GM23338 (cell line): Measurements from ENCODE around the gene UMOD. TPM values are rescaled to one million over a fixed set of nuclear protein-coding genes. Genes with fewer than 3 reads are reported as not detected.

Source experiments
- ATAC-seq: fragments of 200-7000 bp; cut with Tn5 transposase; 3 replicates; pipeline ENCODE4 v1.9.1; 2020
- DNase-seq: peaks from one replicate; pipeline ENCODE4 v3.0.0-alpha.2; 2015; ENCODE audit warnings: low spot score
- H2AFZ ChIP-seq: fragments of 200-600 bp; sonication (generic); 2 replicates; pipeline ENCODE4 v1.8.0; 2016; ENCODE audit warnings: antibody characterized with exemption, mild to moderate bottlenecking, moderate library complexity
- H3F3A ChIP-seq: fragments of 200-600 bp; sonication (generic); replicated peaks from 2 replicates; pipeline ENCODE4 v1.8.0; 2017; ENCODE audit warnings: antibody characterized with exemption, mixed run types, low read depth
- H3K27ac ChIP-seq: fragments of 200-600 bp; sonication (generic); 2 replicates; pipeline ENCODE4 v1.6.1; 2016; ENCODE audit warnings: low read depth
- H3K27me3 ChIP-seq: fragments of 200-600 bp; sonication (generic); 2 replicates; pipeline ENCODE4 v1.8.0; 2016; ENCODE audit warnings: mild to moderate bottlenecking, mixed run types, moderate library complexity; ENCODE audit not compliant: insufficient read depth
- H3K36me3 ChIP-seq: fragments of 200-600 bp; sonication (generic); 2 replicates; pipeline ENCODE4 v1.8.0; 2016; ENCODE audit warnings: mild to moderate bottlenecking; ENCODE audit not compliant: insufficient read depth
- H3K4me1 ChIP-seq: fragments of 200-600 bp; sonication (generic); 2 replicates; pipeline ENCODE4 v1.8.0; 2016; ENCODE audit warnings: mild to moderate bottlenecking, moderate library complexity; ENCODE audit not compliant: insufficient read depth
- H3K4me2 ChIP-seq: fragments of 200-600 bp; sonication (generic); 2 replicates; pipeline ENCODE4 v1.7.1; 2017; ENCODE audit warnings: mixed run types
- H3K4me3 ChIP-seq: fragments of 200-600 bp; sonication (generic); 2 replicates; pipeline ENCODE4 v1.6.1; 2016; ENCODE audit warnings: mixed run types
- H3K79me2 ChIP-seq: fragments of 200-600 bp; sonication (generic); replicated peaks from 2 replicates; pipeline ENCODE4 v1.8.0; 2017; ENCODE audit warnings: mild to moderate bottlenecking; ENCODE audit not compliant: insufficient read depth
- H3K9me2 ChIP-seq: fragments of 200-600 bp; sonication (generic); 2 replicates; pipeline ENCODE4 v1.8.0; 2017; ENCODE audit not compliant: insufficient read depth
- H4K20me1 ChIP-seq: fragments of 200-600 bp; sonication (generic); replicated peaks from 2 replicates; pipeline ENCODE4 v1.8.0; 2017; ENCODE audit warnings: mild to moderate bottlenecking; ENCODE audit not compliant: insufficient read depth
- H3K27ac Mint-ChIP-seq: 2 replicates; pipeline ENCODE4 v1.8.0; 2020; ENCODE audit warnings: inconsistent platforms, mild to moderate bottlenecking, moderate library complexity, mixed read lengths
- H3K27me3 Mint-ChIP-seq: 3 replicates; pipeline ENCODE4 v1.8.0; 2022; ENCODE audit warnings: low read depth, mild to moderate bottlenecking, moderate library complexity, mixed read lengths, inconsistent platforms; ENCODE audit not compliant: insufficient read depth, poor library complexity
- H3K36me3 Mint-ChIP-seq: 3 replicates; pipeline ENCODE4 v1.8.0; 2021; ENCODE audit warnings: low read depth, mild to moderate bottlenecking, inconsistent platforms, moderate library complexity, mixed read lengths
- H3K4me1 Mint-ChIP-seq: 3 replicates; pipeline ENCODE4 v1.8.0; 2020; ENCODE audit warnings: mild to moderate bottlenecking, inconsistent platforms, mixed read lengths
- H3K4me3 Mint-ChIP-seq: 3 replicates; pipeline ENCODE4 v1.8.0; 2021; ENCODE audit warnings: moderate library complexity, mild to moderate bottlenecking, inconsistent platforms, mixed read lengths
- H3K9me3 Mint-ChIP-seq: 3 replicates; pipeline ENCODE4 v1.8.0; 2020; ENCODE audit warnings: moderate library complexity, mild to moderate bottlenecking, inconsistent platforms, mixed read lengths
- CREB1 ChIP-seq: fragments of 250-450 bp; sonication (Bioruptor Pico); IDR thresholded peaks from 2 replicates; pipeline ENCODE4 v1.5.0; 2020; ENCODE audit warnings: low read depth, mild to moderate bottlenecking, moderate library complexity
- CTCF ChIP-seq, 2 experiments: fragments of 200-600 bp in 1 of 2; sonication (generic) in 1 of 2; conservative IDR thresholded peaks; 2 replicates each; pipeline versions ENCODE4 v1.5.1 to v1.6.1; 2016 to 2017; ENCODE audit warnings: antibody characterized with exemption in 2 of 2, low read depth in 2 of 2, mild to moderate bottlenecking in 2 of 2, moderate library complexity in 1 of 2
- ETS1 ChIP-seq: IDR thresholded peaks from 2 replicates; pipeline ENCODE4 v1.6.1; 2016; ENCODE audit warnings: antibody characterized with exemption
- EZH2phosphoT487 ChIP-seq: fragments of 200-600 bp; sonication (generic); IDR thresholded peaks from one replicate; pipeline ENCODE4 v1.8.1; 2018; ENCODE audit warnings: antibody characterized with exemption; ENCODE audit not compliant: unreplicated experiment
- NANOG ChIP-seq: IDR thresholded peaks from 2 replicates; pipeline ENCODE4 v1.6.1; 2016; ENCODE audit warnings: antibody characterized with exemption, borderline replicate concordance
- POLR2AphosphoS5 ChIP-seq: IDR thresholded peaks from 2 replicates; pipeline ENCODE4 v1.6.1; 2016; ENCODE audit warnings: antibody characterized with exemption, low read depth
- REST ChIP-seq: IDR thresholded peaks from one replicate; pipeline ENCODE4 v1.6.1; 2018; ENCODE audit warnings: antibody characterized with exemption; ENCODE audit not compliant: unreplicated experiment
- ZNF331 ChIP-seq: fragments of 250-450 bp; sonication (Bioruptor Pico); IDR thresholded peaks from 2 replicates; pipeline ENCODE4 v1.5.0; 2020; ENCODE audit warnings: low read depth, mild to moderate bottlenecking, moderate library complexity
- ZNF462 ChIP-seq: fragments of 250-450 bp; sonication (Bioruptor Pico); IDR thresholded peaks from 2 replicates; pipeline ENCODE4 v1.5.0; 2020; ENCODE audit warnings: mild to moderate bottlenecking, moderate library complexity
- polyA plus RNA-seq: library from polyadenylated mRNA; unstranded; fragments of >200 nt; fragmentation: Nextera tagmentation; extraction: Ambion mirVana; gene quantifications from 2 replicates; pipeline ENCODE4 v1.2.1, GENCODE V29; 2016
- total RNA-seq: library from RNA; depleted of rRNA; stranded (reverse); fragments of >200 nt; shearing (Covaris generic); gene quantifications from 2 replicates; pipeline ENCODE4 v1.2.3, GENCODE V29; 2014

UMOD gene
- total and polyA plus RNA-seq, 2 experiments from 2014 or later, result not detected

- no peaks in the 10 kb centered on the region for H3K36me3 Mint-ChIP-seq
- H3K9me3 Mint-ChIP-seq, result no peaks in the 10 kb centered on the region
- Histone ChIP-seq H3K9me2 (no peaks in the 10 kb centered on the region), H3K36me3 (no peaks in the 10 kb centered on the region), H3K4me1 (peaks cover 4% of the 10 kb centered on the region), H3K27me3 (no peaks in the 10 kb centered on the region), H2AFZ (peak overlapping the region; percentile 76; the same call in 1 of the 2 replicates), H4K20me1 (no peaks in the 10 kb centered on the region), H3K4me3 (no peak overlapping the region), H3K27ac (no peak overlapping the region), H3K79me2 (no peaks in the 10 kb centered on the region), H3F3A (no peaks in the 10 kb centered on the region), H3K4me2 (peak overlapping the region; percentile 38; the same call in 1 of the 2 replicates)
- no peak overlapping the region for H3K27ac Mint-ChIP-seq
- no peak overlapping the region for H3K4me3 Mint-ChIP-seq
- ATAC-seq (no peak; the same call in 2 of the 3 replicates), DNase-seq (no peak)
- TF ChIP-seq POLR2AphosphoS5 (no peak), ETS1 (no peak), ZNF462 (no peak), EZH2phosphoT487 (no peak), REST (no peak), CREB1 (CRISPR knock-in tag) (no peak), CTCF (conservative IDR thresholded peaks at IDR 0.05; ENCODE audit: low read depth in 2 of 2) (no peak), NANOG (no peak), ZNF331 (CRISPR knock-in tag) (no peak)
- H3K4me1 Mint-ChIP-seq, result peaks cover 3% of the 10 kb centered on the region; the same call in 2 of the 3 replicates
- H3K27me3 Mint-ChIP-seq, result peaks cover 6% of the 10 kb centered on the region
These were observed 4.7 kb downstream of the UMOD start for GRCh38 chr16:20347666-20348364.
